Spinal cord (tissue), 10 donors: ENCODE results near the gene PCSK2. TPM values are rescaled to one million over a fixed set of nuclear protein-coding genes. Genes with fewer than 3 reads are reported as not detected.

Experiments
- DNase-seq, 6 donors: peaks; one replicate each; pipeline versions ENCODE4 v3.0.0 to v3.0.0-alpha.2; 2013 to 2015; ENCODE audit warnings: low spot score in 6 of 6, low read depth in 4 of 6
- H3K27ac ChIP-seq: one replicate; pipeline ENCODE4 v1.5.1; 2013; ENCODE audit warnings: low read depth, low read length, control low read depth
- H3K27me3 ChIP-seq: one replicate; pipeline ENCODE4 v1.6.1; 2013; ENCODE audit warnings: low read length; ENCODE audit not compliant: control insufficient read depth, insufficient read depth
- H3K36me3 ChIP-seq: one replicate; pipeline ENCODE4 v1.6.1; 2013; ENCODE audit warnings: low read length; ENCODE audit not compliant: control insufficient read depth, insufficient read depth
- H3K4me1 ChIP-seq: one replicate; pipeline ENCODE4 v1.6.1; 2013; ENCODE audit warnings: low read length; ENCODE audit not compliant: control insufficient read depth, insufficient read depth
- H3K4me3 ChIP-seq: one replicate; pipeline ENCODE4 v1.5.1; 2013; ENCODE audit warnings: low read depth, low read length, control low read depth
- H3K9me3 ChIP-seq: one replicate; pipeline ENCODE4 v1.6.1; 2013; ENCODE audit warnings: low read length; ENCODE audit not compliant: control insufficient read depth, insufficient read depth
- WGBS: methylation state at CpG from one replicate; pipeline ENCODE4 v1.1.5; 2013; ENCODE audit warnings: missing lambda C conversion rate; ENCODE audit not compliant: insufficient coverage; 5-methylcytosine and 5-hydroxymethylcytosine counted together
- polyA plus RNA-seq, 2 donors: library from polyadenylated mRNA; unstranded; fragments of 120-200 nt; gene quantifications; one replicate each; pipeline ENCODE4 v1.2.1, GENCODE V29; 2013; ENCODE audit not compliant: insufficient read length in 2 of 2
- total RNA-seq, 2 donors: library from RNA; depleted of rRNA in 1 of 2; stranded (reverse); fragments of 120-200 nt in 1 of 2; fragments of >200 nt in 1 of 2; gene quantifications; one replicate each; pipeline versions ENCODE4 v1.2.3 to v1.2.4, GENCODE V29; 2013 to 2014
- donor health status: healthy.

Gene PCSK2
- total and polyA plus RNA-seq, 4 donors = 6.6 to 28.0 (median 23.6) TPM

DNA sequence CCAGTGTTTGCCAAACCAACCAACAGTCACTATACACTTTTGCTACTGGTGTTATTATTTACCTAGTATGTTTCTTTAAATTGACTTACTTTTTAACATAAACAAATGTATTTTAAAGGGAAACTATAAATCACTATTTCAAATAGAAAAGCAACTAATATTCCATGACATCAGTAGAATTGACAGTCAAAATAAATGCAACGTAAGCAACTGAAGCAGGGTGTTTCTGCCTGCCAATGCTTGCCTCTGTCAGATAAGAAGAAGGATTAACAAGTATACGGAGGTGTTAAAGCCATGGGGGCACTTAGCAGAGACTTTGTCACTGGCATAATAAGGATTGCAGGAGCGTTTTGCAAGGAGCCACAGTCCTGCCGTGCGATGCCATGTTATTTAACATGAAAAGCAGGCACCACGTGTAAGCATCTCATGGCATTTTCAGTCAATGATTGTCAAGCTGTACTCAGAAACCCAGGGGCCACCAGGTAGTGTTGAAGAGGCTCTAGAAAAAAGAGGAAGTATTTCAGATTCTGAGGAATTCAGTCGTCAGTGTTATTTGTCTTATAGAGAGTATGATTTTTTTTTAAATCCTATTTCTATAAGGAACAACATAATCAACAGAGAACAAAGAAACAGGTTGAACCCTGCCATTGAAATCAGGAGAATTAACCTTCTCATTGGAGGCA lies 172.6 kb downstream of the PCSK2 start:
- no peak overlapping the region for H3K4me3 ChIP-seq
- no peak overlapping the region for H3K27ac ChIP-seq
- no peak for DNase-seq
- no peaks in the 10 kb centered on the region for H3K9me3 ChIP-seq
- H3K4me1 ChIP-seq = no peaks in the 10 kb centered on the region
- no peaks in the 10 kb centered on the region for H3K36me3 ChIP-seq
- 57% methylated on average over 5 of the region's 7 CpGs for WGBS
- no peaks in the 10 kb centered on the region for H3K27me3 ChIP-seq

DNA sequence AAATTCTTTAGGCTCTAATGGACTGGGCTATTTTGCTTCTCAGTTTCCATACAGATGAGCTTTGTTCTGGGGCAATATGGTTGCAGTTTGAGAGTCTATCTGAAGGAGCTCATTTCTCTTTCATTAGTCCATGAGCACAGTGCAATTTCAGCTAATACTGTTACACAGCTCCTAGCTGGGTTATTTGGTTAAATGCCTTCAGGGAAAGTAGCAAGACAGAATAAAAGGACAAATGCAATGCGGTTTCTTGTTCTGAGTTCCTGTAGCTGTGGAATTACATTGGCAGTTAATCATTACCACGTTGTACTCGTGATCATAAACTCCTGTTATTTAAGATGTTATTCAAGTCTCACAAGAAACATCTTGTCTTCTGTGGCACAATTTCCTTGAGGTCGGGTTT lies 176.6 kb downstream of the PCSK2 start:
- H3K4me3 ChIP-seq = no peak overlapping the region
- WGBS = no CpG with 5 or more reads among the region's 4 CpGs
- no peaks in the 10 kb centered on the region for H3K36me3 ChIP-seq
- no peaks in the 10 kb centered on the region for H3K9me3 ChIP-seq
- no peak overlapping the region for H3K27ac ChIP-seq
- DNase-seq = peak in 3 of 6 donors; percentile 17 to 91 (median 28)
- no peaks in the 10 kb centered on the region for H3K4me1 ChIP-seq
- no peaks in the 10 kb centered on the region for H3K27me3 ChIP-seq

DNA sequence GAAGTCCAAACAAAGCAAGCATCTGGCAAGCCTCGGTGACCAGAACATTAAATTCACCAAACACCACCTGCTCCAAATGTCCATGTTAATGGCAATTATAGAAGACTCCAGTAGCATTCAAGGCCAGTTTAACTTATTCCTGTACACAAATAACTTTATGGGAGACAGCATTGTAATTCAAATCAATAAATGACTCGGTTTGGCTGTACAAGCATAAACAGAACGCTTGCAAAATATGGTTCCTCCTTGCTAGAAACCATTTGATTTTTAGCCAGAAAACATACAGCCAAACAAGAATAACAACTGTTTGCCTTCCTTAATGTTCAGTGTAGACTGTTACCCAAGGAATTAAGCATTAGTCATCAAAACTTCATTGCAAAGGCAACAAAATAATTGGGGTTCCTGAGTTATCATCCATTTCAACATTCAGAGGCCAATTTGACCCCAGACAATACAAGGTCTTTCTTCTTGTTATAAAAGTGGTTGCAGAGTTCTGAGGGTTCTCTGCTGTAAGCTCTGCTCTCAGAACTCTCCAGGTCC lies 179.3 kb downstream of the PCSK2 start:
- H3K27me3 ChIP-seq = no peaks in the 10 kb centered on the region
- no peak for DNase-seq
- 75% methylated on average over 1 of the region's 3 CpGs for WGBS

DNA sequence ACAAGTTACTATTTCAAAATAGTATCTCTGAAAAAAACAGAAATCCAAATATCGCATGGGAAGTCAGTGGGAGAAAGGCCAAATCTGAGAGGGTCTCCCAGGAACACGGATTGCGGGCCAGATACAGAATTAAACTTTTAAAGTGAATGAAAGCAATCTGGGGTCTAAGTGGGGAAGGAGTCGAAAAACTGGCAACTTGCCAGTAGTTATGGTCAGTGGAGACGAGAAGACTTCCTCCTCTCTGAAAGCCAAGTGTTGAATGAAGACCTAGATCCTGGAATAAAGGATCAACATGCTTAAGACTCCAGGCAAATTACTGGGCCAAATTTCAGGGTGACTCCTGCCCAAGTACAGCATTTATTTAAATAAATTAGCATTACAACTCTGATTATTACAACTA lies 180.7 kb downstream of the PCSK2 start:
- WGBS = 90% methylated on average over 4 of the region's 5 CpGs
- H3K9me3 ChIP-seq = no peaks in the 10 kb centered on the region
- H3K4me1 ChIP-seq = no peaks in the 10 kb centered on the region
- H3K4me3 ChIP-seq = no peak overlapping the region
- H3K27ac ChIP-seq = no peak overlapping the region
- H3K27me3 ChIP-seq = no peaks in the 10 kb centered on the region
- no peak for DNase-seq
- no peaks in the 10 kb centered on the region for H3K36me3 ChIP-seq

More for the DNA sequence above, 179.3 kb downstream of the PCSK2 start:
- H3K27ac ChIP-seq = no peak overlapping the region
- H3K4me3 ChIP-seq = no peak overlapping the region
- H3K4me1 ChIP-seq = no peaks in the 10 kb centered on the region
- no peaks in the 10 kb centered on the region for H3K9me3 ChIP-seq
- H3K36me3 ChIP-seq = no peaks in the 10 kb centered on the region

DNA sequence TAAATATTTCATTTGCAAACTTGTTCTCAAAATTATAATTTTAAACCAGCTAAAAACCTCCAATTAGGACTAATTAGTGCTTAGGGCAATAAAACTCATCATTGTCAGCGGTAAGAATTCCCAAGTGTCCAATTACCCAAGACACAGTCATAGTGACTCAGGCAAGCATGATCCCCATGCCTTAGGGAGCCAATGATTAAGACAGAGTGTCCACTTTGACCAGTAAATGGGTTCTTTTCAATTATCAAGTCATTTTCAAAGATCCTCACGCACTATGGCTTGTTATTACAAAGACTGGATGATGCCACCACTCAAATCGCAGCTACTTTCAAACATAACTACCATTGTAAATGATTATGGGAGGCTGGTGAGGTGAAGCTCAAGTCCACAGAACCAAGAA lies 190.4 kb downstream of the PCSK2 start:
- Histone ChIP-seq H3K36me3 (no peaks in the 10 kb centered on the region), H3K9me3 (no peaks in the 10 kb centered on the region), H3K27me3 (no peaks in the 10 kb centered on the region), H3K4me1 (peaks cover 9% of the 10 kb centered on the region), H3K27ac (no peak overlapping the region), H3K4me3 (no peak overlapping the region)
- DNase-seq = peak in 1 of 6 donors; percentile 34
- WGBS = no CpG with 5 or more reads among the region's 3 CpGs

DNA sequence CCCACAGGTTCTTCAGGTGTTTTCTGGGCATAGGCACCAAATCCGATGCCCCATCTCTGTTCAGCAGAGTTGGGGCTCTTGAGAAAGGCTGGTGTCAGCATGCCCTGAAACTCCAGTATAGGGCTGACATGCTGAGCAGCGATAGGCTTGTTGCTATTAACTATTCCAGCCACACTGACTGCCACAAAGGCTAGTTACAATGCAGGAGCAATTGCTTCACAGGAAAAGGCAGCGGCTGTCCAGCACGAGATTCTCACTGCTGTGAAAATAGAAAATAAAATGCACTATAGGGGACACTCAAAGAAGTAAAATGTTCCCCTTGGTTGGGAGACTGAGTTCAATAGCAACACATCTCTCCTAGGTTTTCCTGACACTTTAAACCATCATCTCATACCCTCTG lies 191.9 kb downstream of the PCSK2 start:
- Histone ChIP-seq H3K36me3 (no peaks in the 10 kb centered on the region), H3K27me3 (no peaks in the 10 kb centered on the region), H3K4me3 (no peak overlapping the region), H3K27ac (no peak overlapping the region), H3K9me3 (no peaks in the 10 kb centered on the region), H3K4me1 (peaks cover 9% of the 10 kb centered on the region)
- 38% methylated on average over 1 of the region's 4 CpGs for WGBS
- DNase-seq = peak in 1 of 6 donors; percentile 40

DNA sequence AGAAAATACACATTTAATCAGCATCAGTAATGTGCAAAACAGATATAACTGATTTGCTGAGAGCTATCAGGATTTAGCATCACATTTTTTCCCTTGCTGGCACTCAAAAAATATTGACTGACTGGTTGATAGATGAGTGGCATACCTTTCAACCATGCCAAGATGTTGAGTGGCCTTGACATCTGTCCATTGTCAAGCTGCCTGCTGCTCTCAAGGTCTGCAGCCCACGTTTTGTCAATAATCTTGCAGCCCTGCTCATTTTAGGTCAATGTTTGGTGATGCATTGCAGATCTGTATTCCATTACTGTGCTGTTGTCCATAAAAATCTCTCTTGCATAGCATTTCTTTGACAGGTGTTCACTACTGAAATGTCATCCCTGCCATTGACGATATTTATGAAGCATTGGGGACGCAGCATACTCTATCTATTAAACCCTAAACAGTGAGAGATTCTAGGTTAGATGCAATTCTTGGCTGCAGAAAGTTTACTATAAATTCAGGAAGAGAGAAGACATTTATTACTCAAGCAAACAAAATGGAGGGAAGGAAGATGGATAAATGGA lies 192.7 kb downstream of the PCSK2 start:
- no peaks in the 10 kb centered on the region for H3K9me3 ChIP-seq
- H3K27me3 ChIP-seq = no peaks in the 10 kb centered on the region
- 80% methylated on average over 1 of the region's 3 CpGs for WGBS
- peak in 1 of 6 donors; percentile 83 for DNase-seq
- H3K36me3 ChIP-seq = no peaks in the 10 kb centered on the region
- H3K4me3 ChIP-seq = no peak overlapping the region
- no peak overlapping the region for H3K27ac ChIP-seq
- peaks cover 9% of the 10 kb centered on the region for H3K4me1 ChIP-seq

DNA sequence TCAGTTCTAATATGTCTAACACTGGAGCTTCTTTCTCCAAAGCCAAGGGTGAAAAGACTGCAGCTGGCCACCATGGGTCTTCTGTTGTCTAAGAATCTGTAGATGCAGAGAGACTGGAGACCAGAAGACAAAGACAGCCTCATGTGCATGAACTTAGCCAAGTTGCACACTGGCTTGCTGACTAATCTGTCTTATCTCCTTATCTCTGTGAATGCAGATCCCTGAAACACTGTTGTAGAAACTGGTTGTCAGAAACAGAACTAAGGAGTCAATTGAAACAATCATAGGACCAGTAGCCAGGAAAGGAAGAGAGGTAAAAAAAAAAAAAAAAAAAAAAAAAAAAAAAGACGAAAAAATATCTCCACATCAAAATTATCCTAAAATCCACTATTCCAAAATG lies 194.7 kb downstream of the PCSK2 start:
- peaks cover 9% of the 10 kb centered on the region for H3K4me1 ChIP-seq
- no peaks in the 10 kb centered on the region for H3K27me3 ChIP-seq
- H3K4me3 ChIP-seq = no peak overlapping the region
- no peak overlapping the region for H3K27ac ChIP-seq
- no CpG with 5 or more reads among the region's 1 CpG for WGBS
- no peaks in the 10 kb centered on the region for H3K9me3 ChIP-seq
- no peaks in the 10 kb centered on the region for H3K36me3 ChIP-seq
- DNase-seq = no peak

DNA sequence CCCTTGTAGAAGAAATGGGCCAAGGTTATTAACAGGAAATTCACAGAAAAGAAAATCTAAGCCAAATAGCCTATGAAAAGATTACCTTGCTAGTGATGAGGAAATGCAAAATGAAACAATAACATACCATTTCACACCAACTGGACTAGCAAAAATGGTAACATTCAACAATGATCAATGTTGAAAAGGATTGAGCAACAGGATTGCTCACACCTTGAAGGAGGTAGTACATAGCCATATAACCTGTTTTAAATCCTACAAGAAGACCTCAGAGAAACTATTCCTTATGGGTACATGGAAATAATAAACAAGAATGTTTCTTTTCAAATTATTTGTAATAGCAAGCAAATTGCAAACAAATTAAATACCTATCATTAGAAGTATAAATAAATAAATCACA lies 196.9 kb downstream of the PCSK2 start:
- peaks cover 3% of the 10 kb centered on the region for H3K4me1 ChIP-seq
- H3K9me3 ChIP-seq = no peaks in the 10 kb centered on the region
- no peaks in the 10 kb centered on the region for H3K36me3 ChIP-seq
- DNase-seq = no peak
- H3K4me3 ChIP-seq = no peak overlapping the region
- no peaks in the 10 kb centered on the region for H3K27me3 ChIP-seq
- H3K27ac ChIP-seq = no peak overlapping the region

DNA sequence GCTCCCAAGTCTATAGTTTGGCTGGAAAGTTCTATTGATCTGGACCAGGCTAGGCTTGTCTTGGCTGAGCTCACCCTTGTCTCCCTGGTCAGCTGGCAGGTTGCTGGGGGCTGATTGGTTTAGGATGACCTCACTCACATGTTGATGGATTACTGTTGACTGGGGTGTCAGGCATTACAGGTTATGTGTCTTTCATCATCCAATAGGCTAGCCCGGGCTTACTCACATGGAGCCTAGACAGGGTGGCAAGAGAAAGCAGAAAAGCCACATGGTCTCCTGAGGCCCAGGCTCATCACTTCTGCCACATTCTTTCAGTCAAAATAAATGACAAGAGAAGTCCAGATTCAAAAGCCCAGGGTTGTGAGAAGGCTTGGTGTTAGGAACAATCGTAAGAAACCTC lies 200.8 kb downstream of the PCSK2 start:
- H3K27me3 ChIP-seq = no peaks in the 10 kb centered on the region
- H3K4me3 ChIP-seq = no peak overlapping the region
- H3K36me3 ChIP-seq = no peaks in the 10 kb centered on the region
- no peak for DNase-seq
- no peak overlapping the region for H3K27ac ChIP-seq
- WGBS = 86% methylated on average over 1 of the region's 2 CpGs
- no peaks in the 10 kb centered on the region for H3K9me3 ChIP-seq
- peaks cover 9% of the 10 kb centered on the region for H3K4me1 ChIP-seq
